Smooth muscle cell (in vitro differentiated cells): ENCODE measurements around the gene CCDC175. TPM values are rescaled to one million over a fixed set of nuclear protein-coding genes. Genes with fewer than 3 reads are reported as not detected.
A peak's percentile ranks its signal among the peaks of the same experiment; 100 is the strongest.

Source experiments
- DNase-seq: peaks from one replicate; lab custom pipeline; 2025; ENCODE audit not compliant: unreplicated experiment; lab: John Stamatoyannopoulos, UW
- H2AFZ ChIP-seq: fragments of 200-600 bp; sonication (generic); 2 replicates; pipeline ENCODE4 v1.6.0; 2016; ENCODE audit warnings: antibody characterized with exemption, low read depth, mild to moderate bottlenecking
- H3F3A ChIP-seq: fragments of 200-600 bp; sonication (generic); 2 replicates; pipeline ENCODE4 v1.6.0; 2017; ENCODE audit warnings: antibody characterized with exemption, low read depth
- H3K27ac ChIP-seq: fragments of 200-600 bp; sonication (generic); 2 replicates; pipeline ENCODE4 v1.5.1; 2016; ENCODE audit warnings: low read depth, mild to moderate bottlenecking
- H3K27me3 ChIP-seq: fragments of 200-600 bp; sonication (generic); 2 replicates; pipeline ENCODE4 v1.6.1; 2016; ENCODE audit warnings: low read depth, mild to moderate bottlenecking
- H3K36me3 ChIP-seq: fragments of 200-600 bp; sonication (generic); 2 replicates; pipeline ENCODE4 v1.5.1; 2016; ENCODE audit warnings: low read depth
- H3K4me1 ChIP-seq: fragments of 200-600 bp; sonication (generic); 2 replicates; pipeline ENCODE4 v1.5.1; 2016; ENCODE audit warnings: low read depth
- H3K4me2 ChIP-seq: fragments of 200-600 bp; sonication (generic); 2 replicates; pipeline ENCODE4 v1.6.0; 2016; ENCODE audit warnings: mild to moderate bottlenecking
- H3K4me3 ChIP-seq: fragments of 200-600 bp; sonication (generic); 2 replicates; pipeline ENCODE4 v1.5.1; 2016; ENCODE audit warnings: mild to moderate bottlenecking
- H3K79me2 ChIP-seq: fragments of 200-600 bp; sonication (generic); 2 replicates; pipeline ENCODE4 v1.6.0; 2016; ENCODE audit warnings: low read depth, mild to moderate bottlenecking
- H3K9ac ChIP-seq: fragments of 200-600 bp; sonication (generic); 2 replicates; pipeline ENCODE4 v1.6.0; 2016; ENCODE audit warnings: low read depth
- H3K9me3 ChIP-seq: fragments of 200-600 bp; sonication (generic); replicated peaks from 2 replicates; pipeline ENCODE4 v1.5.1; 2016; ENCODE audit warnings: low read depth
- H4K20me1 ChIP-seq: fragments of 200-600 bp; sonication (generic); 2 replicates; pipeline ENCODE4 v1.6.0; 2016; ENCODE audit warnings: low read depth
- CTCF ChIP-seq: fragments of 200-600 bp; sonication (generic); IDR thresholded peaks from 2 replicates; pipeline ENCODE4 v1.5.1; 2017; ENCODE audit warnings: borderline replicate concordance, mild to moderate bottlenecking, antibody characterized with exemption; ENCODE audit not compliant: insufficient read depth, poor library complexity, severe bottlenecking
- WGBS: methylation state at CpG from one replicate; pipeline ENCODE4 v1.1.7; 2016; ENCODE audit warnings: low lambda C conversion rate; 5-methylcytosine and 5-hydroxymethylcytosine counted together
- polyA plus RNA-seq: library from polyadenylated mRNA; unstranded; fragments of >200 nt; fragmentation: Nextera tagmentation; extraction: Ambion mirVana; gene quantifications from 2 replicates; pipeline ENCODE4 v1.2.1, GENCODE V29; 2016
- total RNA-seq: library from RNA; depleted of rRNA; stranded (reverse); fragments of >200 nt; gene quantifications from 2 replicates; pipeline ENCODE4 v1.2.3, GENCODE V29; 2014

CCDC175 gene
- total and polyA plus RNA-seq, 2 experiments from 2014 or later: not detected

GRCh38 chr14:59588101-59588500 is 11.5 kb upstream of the CCDC175 start:
- Histone ChIP-seq H3K9ac (no peak overlapping the region), H4K20me1 (no peaks in the 10 kb centered on the region), H3K4me1 (peaks cover 12% of the 10 kb centered on the region), H3F3A (no peaks in the 10 kb centered on the region), H2AFZ (no peak overlapping the region), H3K27me3 (no peaks in the 10 kb centered on the region), H3K4me3 (no peak overlapping the region), H3K4me2 (no peak overlapping the region), H3K36me3 (no peaks in the 10 kb centered on the region), H3K79me2 (no peaks in the 10 kb centered on the region), H3K27ac (no peak overlapping the region), H3K9me3 (no peaks in the 10 kb centered on the region)
- WGBS: 86% methylated on average over 3 of the region's 3 CpGs
- DNase-seq: no peak
- TF ChIP-seq CTCF: no peak

- peak overlapping the region; percentile 18 for H3K4me2 ChIP-seq
- H3K79me2 ChIP-seq: no peaks in the 10 kb centered on the region
- H3K4me3 ChIP-seq: no peak overlapping the region
- H2AFZ ChIP-seq: no peak overlapping the region
- H3F3A ChIP-seq: no peaks in the 10 kb centered on the region
- H4K20me1 ChIP-seq: no peaks in the 10 kb centered on the region
- no peak overlapping the region for H3K9ac ChIP-seq
- whole genome bisulfite sequencing: 62% methylated on average over 10 of the region's 10 CpGs
- H3K9me3 ChIP-seq: no peaks in the 10 kb centered on the region
- no peaks in the 10 kb centered on the region for H3K27me3 ChIP-seq
- no peak for DNase-seq
- H3K27ac ChIP-seq: no peak overlapping the region
- no peak for TF ChIP-seq CTCF
- H3K36me3 ChIP-seq: no peaks in the 10 kb centered on the region
- H3K4me1 ChIP-seq: peaks cover 12% of the 10 kb centered on the region
These were observed 9.4 kb upstream of the CCDC175 start for GRCh38 chr14:59585891-59586554.

- Histone ChIP-seq H3K4me2 (no peak overlapping the region), H4K20me1 (no peaks in the 10 kb centered on the region), H3K79me2 (no peaks in the 10 kb centered on the region), H3K4me1 (peaks cover 12% of the 10 kb centered on the region), H3F3A (no peaks in the 10 kb centered on the region), H2AFZ (no peak overlapping the region), H3K27me3 (no peaks in the 10 kb centered on the region), H3K27ac (no peak overlapping the region), H3K36me3 (no peaks in the 10 kb centered on the region), H3K9me3 (no peaks in the 10 kb centered on the region), H3K9ac (no peak overlapping the region), H3K4me3 (no peak overlapping the region)
- no peak for TF ChIP-seq CTCF
- WGBS: 77% methylated on average over 2 of the region's 2 CpGs
- no peak for DNase-seq
These were observed 7.1 kb upstream of the CCDC175 start for GRCh38 chr14:59583755-59584154.
